NCI-H510A treated with DMSO at 0.1 percent for 48 hours (cell line): Measurements from ENCODE around the gene KCNG1.

Source experiments
- DNase-seq: peaks from one replicate; lab custom pipeline; 2025; lab: John Stamatoyannopoulos, UW

KCNG1 gene

DNA sequence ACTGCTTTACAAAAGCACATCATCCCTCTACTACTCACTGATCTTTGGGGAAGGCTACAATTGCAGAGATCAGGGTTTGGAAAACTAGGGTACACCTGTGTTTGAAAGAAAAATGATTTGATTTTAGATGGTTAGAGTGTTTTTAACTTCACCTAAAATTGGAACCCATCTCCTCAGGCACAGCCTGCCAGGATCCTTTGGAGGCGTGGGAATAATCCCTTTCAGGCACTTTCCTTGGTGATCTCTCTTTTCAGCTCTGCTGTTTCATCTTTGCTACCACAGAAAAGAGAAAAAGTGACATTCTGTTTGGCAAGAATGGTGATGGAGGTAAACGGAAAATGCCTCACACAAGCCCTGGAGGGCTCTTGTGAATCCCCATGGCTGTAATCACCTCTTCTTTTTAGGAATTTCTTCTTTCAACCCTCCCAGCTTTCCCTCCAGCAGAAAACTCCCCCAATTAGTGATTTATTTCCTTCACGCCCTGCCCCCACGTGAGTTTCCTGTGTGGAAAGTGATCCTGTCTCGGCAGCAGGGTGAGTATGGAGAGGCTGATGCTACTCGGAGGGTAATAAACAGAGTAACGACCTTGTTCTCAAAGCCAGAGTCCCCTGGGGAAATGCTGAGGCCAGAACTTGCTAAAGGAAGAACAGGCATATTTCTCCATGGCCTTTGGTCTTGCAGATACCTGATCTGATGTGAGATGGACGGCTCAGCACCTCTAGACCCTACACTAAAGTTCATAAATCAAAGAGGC is 9.2 kb downstream of the KCNG1 start:
- DNase-seq, result no peak

DNA sequence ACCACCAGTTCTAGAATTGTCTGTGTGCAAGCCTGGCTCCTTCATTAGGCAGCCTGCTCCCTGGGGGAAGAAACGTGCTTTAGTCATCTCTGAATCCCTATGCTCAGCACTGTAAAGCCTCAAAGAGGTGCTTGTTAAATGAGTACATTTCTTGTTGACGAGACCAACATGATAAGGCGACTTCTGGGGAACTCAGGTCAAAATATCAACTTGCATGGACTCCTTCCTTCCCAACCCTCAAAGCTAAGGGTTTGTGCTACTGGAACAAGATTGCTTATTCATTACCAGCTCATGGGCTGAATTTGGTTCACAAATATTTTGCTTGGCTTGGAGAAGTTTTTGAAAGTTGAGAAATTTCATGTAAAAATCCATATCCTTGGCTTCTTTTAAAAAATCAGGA is 10.6 kb downstream of the KCNG1 start:
- no peak for DNase-seq

DNA sequence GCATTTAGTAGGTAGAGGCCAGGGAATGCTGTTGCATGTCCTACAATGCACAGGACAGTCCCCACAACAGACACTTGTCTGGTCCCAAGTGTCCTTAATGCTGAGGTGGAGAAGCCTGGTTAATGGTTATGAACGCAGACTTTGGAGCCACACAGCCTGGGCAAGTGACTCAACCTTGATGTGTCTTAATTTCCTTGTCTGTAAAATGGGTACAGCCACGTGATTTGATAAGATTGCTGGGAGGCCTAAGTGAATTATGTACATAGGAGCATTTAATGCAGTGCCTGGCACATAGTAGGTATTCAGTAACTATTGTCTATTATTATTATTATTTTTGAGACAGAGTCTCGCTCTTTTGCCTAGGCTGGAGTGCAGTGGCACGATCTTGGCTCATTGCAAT is 11.4 kb downstream of the KCNG1 start:
- DNase-seq, result no peak

DNA sequence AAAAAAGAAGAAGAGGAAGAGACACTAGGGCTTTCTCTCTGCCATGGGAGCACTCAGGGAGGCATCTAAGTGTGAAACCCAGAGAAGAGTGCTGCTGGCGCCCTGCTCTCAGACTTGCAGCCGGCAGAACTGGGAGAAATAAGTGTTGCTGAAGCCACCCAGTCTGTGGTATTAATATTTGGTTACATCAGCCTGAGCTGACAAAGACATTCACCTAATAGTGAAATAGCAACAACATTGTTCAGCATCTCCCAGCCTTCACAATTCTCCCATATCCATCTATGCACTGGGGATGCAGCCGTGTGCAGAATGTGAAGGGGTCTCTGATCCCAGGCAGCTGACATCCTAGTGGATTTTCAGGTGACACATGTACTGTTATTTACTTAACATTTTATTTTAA is 12.0 kb downstream of the KCNG1 start:
- no peak for DNase-seq

DNA sequence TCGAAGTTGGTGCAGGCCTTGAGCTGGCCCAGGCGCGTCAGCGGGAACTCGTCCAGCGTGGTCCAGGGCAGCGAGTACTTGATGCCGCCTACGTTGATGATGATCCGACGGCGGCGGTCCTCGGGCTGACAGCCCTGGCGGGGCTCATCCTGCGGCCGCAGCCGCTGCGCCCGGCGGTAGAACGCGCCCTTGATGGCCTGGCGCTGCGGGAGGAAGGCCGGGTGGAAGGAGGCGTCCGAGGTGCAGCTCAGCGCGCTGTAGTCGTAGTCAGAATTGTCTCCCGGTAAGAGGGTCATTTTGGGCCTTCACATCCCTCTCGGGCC is 12.9 kb downstream of the KCNG1 start:
- DNase-seq, result no peak

DNA sequence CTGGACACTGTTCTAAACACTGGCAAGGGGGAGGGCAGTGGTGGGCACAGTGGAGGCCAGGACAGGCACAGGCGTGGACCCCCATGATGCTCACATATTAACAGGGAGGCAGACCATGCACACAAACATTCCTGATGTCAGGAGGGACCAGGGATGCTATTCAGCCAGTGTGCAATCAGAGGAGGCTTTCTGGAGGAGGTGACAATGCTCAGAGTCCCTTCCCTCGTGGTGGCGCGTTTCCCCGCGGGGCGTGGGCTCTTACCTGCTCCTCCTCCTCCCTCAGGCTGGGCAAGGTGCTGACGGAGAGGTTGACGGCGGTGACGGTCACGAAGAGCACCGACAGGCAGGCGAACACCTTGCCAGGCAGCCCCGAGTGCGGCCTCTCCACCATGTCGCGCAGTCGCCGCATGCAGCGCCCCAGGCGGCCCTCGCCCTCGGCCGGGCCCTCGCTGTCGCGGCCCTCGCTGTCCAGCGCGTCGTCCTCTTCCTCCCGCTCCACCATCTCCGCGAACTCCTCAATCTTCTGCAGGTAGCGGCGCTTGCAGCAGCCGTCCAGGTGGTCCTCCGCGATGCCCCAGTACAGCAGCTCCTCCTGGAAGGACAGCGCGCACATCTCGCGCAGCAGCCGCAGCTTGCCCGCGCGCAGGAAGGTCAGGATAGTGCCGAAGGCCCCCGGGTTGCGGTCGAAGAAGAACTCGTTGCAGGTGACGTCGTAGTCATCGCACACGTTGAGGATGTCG is 13.4 kb downstream of the KCNG1 start:
- DNase-seq, result no peak

DNA sequence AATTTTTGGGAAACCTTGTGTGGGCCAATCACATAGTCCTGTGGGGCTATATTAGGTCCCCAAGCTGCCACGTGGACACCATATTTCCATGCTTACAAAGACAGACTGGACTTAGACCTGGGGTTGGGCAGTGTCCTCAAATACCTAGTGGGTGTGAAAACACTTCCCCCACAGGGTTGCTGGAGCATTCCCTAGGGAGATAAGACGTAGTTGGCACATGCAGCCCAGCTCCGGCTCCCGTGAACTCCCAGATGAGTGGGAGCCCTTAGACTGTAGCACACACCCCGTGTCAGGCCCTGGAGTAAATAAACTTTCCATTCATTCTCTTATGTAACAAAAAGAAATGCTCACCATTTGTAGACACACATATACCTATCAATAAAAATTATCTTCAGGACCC is 14.2 kb downstream of the KCNG1 start:
- no peak for DNase-seq

DNA sequence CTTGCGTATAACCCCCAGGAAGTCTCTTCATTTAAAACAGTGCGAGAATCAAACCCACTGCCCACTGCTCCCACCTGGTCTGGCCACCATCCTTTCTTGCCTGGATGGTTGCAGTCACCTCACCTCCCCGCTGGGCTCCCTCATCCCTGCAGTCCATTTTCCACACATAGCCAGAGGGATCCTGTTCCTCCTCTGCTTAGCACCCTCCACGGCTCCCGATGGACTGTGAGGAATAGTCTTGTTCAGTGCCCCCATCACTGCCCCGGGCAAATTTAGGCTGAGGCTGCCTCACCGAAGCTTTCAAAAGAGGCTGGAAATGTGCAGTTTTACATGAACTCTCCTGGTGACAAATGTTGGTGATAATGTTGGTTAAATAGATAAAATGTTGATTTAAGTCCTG is 17.7 kb downstream of the KCNG1 start:
- DNase-seq, result no peak

DNA sequence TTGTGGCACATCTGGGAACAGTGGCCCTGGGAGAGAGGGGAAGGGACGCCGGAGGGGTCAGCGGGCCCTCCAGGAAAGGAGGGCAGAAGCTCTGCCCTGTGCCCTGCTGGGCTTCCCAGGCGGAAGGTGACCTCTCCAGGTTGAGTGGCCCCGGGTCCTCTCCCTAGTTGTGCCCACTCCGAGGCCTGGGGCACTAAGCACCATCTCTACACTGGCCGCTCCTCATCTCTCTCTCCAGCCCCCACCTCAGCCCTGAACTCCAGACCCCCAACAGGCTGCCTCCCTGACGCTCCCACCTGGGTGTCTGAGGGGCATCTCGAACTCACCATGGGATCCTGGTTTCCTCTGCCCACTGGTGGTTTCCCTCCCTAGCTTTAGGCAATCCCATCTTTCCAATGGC is 18.1 kb downstream of the KCNG1 start:
- no peak for DNase-seq

DNA sequence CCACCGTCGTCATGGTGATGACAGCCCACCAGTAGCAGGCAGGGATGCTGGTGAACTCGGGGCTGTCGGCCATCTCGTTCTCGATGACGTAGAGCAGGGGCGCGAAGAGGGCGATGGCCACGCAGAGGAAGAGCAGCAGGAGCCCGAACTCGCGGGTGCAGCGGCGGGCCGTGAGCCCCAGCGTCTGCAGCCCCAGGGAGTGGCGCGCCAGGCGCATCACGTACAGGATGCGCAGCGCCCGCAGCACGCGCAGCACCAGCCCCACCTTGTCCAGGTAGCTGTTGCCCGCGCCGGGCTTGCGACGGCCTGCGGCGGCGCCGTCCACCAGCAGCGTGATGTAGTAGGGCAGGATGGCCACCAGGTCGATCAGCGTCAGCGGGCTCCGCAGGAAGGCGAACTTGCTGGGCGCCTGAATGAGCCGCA is 18.6 kb downstream of the KCNG1 start:
- no peak for DNase-seq

DNA sequence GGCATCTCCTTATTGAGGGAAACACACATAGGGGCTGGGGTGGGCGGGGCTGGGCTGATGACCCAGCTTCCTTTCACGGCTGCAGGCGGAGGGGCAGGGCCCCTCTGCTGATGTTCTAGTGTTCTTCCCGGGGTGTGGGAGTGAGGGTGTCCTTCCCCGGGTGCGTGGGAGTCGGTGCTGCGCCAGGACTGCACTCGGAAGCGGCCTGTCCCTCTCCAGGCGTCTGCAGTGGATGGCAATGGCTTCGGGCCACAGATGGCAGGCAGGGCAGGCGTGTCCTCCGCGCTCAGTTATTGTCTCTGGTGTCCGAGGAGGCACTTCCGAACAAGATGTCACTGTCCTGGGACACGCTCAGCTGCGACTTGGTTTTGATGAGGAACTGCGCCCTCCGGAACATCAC is 19.2 kb downstream of the KCNG1 start:
- DNase-seq, result no peak

DNA sequence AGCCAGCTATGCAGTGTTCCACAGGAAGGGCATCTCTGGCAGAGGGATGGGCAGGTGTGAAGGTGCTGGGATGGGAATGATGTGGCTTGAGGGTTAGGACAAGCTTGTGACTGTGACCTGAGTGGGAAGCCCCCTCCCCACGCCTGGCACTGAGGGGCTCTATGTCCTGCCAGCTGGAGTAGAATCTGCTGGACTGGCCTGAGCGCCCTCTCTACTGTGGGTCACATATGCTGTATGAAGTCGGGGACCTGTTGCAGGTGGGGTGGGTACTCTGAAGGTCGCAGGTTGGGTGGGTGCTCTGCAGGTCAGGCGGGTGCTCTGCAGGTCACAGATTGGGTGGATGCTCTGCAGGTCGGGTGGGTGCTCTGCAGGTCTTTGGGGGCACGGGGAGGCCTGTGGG is 20.3 kb downstream of the KCNG1 start:
- no peak for DNase-seq

DNA sequence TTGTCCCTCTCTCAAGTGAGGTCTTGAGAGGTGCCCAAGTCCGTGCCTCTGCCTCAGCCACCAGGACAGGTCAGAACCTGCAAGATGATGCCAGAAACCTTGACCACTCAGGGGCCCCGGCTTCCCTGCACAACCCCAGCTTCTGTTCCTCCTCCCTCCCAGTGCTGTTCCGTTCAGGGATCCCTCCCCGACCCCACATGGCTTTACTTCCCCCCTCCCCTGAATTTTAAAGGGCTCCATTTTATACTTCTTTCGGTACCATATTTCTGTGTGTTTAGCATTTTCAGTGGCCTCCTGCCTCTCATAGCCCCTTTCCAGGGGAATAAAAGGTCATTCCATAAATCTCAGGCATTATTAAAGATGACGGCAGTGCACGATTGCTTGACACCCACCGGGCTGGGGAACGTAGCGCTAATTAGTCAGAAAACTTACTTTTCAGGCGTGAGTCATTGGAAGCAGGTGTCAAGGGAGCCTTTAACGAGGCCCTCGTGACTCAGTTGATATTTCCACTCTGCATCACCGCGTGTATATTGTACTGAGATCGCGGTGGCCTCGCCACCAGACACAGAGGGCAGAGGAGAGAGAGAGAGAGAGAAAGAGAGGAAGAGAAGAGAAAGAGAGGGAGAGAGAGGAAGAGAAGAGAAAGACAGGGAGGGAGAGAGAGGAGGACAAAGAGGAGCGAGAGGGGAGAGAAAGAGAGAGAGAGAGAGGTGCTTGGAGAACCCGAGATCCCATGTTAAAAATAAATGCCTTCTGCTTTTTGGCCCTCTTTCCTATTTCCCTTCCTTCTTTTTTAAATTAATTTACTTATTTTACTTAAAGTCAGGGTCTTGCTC is 21.3 kb downstream of the KCNG1 start:
- no peak for DNase-seq

DNA sequence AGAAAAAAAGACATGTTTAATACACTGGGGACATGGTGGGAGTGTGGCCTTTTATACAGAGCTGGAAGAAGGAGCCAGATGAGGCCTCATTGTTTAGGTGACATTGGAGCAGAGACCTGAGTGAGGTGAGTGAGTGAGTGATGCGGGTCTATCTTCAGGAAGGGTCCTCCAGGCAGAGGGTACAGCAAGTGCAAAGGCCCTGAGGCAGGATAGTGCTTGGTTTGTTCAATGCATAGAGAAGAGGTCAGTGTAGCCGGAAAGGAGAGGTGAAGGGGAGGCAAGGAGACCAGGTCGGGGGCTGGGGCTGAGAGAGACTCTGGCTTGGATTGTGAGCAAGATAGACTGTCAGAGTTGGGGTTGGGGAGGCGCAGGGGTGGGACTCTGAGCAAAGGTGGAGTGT is 23.6 kb downstream of the KCNG1 start:
- no peak for DNase-seq

DNA sequence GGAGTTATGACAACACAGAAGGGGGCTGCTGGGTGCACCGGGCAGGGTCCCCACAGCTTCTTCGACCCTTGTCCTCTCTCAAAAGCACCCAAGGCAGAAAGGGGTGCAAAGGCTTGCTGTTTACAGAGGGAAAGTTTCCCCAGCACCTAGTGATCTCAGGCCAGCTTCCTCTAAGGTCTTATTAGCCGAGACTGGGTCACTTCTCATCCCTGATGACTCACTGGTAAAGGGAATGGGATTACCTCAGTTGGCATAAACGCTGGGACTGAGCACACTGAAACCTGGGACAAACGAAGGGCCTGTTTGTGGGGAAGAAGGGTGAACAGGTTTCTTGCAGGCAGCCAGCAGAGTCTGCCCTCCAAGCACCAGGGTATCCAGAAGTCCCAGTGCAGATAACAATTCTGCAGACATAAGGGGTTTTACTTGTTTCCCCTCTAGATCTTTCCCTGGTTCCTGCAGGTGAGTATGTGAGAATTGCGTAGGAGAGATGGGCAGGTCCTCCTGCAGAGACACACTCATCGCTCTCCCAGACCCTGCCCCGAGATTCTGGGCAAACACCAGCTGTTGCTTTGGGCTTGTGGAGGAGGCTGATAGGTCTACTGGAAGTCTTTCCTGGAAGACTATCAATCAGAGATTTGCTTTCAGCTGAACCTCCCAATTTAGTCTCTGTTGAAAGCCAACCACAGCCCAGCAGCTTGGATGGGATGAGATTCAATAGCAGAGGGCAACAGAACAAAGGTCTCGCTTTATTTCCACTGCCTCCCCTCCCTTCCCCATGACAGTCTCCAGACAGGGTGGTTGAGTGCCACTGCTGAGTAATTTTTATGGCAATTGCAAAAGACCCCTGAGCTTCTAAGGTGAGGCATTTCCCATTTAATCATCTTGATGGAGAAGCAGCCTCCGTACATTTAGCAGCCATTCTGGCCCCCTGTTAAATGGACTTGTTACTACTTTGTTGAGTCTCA is 25.7 kb downstream of the KCNG1 start:
- DNase-seq, result no peak

DNA sequence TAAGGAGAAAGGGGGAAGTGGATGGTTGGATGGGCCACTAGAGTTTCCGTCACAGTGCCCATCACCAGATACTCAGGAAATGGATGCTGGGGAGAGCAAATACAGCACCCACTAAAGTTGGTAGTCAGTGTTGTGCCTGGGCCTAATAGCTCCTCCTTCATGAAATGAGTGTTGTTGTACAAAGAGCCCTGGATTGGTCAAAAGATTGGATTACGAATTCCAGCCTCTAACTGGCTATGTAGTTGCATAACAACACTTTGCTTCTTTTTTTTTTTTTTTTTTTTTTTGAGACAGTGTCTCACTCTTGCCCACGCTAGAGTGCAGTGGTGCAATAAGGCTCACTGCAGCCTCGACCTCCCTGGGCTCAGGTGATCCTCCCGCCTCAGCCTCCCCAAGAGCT is 27.4 kb downstream of the KCNG1 start:
- no peak for DNase-seq

DNA sequence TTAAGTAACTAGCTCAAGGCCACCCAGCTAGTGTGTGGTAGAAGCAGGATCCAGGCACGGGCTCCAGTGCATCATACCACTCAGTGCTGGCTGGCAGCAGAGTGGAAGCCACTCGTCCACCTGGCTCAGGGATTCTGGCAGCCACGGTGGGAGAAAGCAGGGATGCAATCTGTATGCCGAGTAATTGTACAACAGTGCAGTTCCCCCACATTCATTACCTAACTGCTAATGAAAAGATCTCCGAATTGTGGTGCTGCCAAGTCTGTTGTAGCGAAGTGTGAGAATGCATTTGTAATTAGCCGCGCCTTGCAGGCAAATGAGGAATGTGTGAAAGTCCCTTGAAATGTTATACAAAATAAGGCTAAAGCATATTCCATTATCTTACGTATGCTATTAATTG is 29.0 kb downstream of the KCNG1 start:
- DNase-seq, result no peak

DNA sequence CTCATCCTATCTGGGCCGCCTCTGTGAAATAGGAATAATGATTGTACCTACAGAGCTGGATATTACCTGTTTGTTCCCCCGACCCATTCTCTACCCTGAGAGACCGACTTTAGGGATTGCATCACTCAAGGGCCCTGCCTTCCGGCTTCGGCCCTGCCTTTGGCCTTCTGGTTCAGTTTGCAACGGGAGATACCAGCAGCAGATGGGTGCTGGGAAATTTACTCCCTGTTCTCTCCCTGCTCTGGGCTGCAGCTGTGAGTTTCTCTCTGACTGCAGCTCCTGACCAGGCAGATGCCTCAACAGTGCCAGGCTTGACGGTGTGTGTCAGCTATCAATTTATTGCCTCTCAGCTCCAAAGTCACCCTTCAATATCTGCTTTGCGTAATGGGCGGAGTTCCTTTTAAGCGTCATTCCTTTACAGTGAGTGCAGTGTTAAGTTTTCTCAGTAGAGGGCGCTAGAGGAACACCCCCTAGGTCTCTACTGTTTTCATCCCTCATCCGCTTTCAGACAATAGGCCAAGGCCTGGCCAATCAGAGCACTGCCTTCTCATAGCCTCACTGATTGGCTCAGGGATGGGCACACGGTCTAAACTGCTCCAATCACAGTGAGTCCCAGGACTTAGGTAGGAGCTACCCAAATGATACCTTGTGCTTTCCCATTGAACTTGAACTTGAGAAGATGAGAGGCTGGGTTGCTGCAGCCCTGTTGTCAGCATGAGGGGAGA is 30.0 kb downstream of the KCNG1 start:
- DNase-seq, result no peak

DNA sequence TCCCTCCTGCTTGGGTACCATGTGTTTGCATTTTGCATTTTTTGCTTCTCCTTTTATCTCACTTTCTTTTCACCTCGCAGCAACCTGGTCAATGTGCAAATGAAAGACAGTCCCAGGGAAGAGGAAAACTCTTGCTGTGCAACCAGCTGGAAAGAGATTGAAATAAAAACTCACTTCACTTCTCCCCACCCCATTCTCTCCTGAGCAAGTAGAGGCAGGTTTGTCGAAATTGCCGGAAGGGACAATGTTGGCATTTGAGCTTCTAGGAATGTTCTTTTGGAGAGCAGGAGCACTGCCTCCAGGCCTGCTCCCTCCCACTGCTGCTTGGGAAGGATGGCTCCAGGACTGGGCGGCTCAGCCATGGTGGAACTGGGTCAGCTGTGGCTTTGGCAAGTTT is 30.6 kb downstream of the KCNG1 start:
- no peak for DNase-seq

DNA sequence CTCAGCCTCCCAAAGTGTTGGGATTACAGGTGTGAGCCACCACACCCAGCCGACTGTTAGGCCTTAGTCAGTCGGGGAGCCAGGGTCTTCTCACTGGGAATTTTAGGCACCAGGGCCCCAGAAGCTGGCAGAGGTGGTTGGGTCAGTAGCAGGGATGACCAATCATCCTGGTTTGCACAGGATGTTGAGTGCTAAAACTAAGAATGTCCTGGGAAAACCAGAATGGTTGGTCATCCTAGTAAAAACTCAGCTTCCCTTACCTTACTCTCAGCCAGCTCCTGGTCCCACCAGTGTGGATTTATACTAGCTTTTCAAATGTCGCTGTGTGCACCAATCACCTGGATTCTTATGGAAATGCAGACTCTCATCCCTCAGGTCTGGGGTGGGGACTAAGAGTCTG is 31.8 kb downstream of the KCNG1 start:
- DNase-seq, result no peak

DNA sequence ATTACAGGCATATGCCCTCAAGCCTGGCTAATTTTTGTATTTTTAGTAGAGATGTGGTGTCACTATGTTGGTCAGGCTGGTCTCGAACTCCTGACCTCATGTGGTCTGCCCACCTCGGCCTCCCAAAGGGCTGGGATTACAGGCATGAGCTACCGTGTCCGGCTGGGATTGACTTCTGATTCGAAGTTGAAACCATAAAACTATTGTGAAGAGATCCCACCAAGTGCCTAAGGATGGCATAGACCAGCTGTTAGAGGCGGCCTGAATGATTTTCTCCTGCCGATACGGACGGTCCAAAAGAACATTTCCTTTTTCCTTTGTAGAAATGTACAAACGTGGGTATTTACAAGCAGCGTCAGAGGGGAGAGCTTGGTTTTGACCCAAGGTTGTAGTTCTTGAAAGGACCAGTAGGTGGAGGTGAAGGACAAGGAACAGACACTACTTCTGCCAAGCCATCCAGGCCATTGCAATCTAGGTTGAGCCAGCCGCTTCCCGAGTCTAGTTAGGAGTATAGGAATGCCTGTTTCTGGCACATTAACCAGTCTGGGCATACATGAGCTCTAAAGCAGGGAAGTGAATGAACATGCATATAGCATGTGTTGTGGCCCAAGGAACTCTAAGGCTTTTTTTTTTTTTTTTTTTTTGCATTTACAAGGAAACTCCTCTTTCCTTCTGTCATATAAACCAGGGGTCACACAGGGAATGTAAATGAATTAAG is 35.3 kb downstream of the KCNG1 start:
- peak; percentile 82 for DNase-seq
